H1 (cell line): ENCODE data around the gene MCEE. TPM values are rescaled to one million over a fixed set of nuclear protein-coding genes. Genes with fewer than 3 reads are reported as not detected.

Experiments
- CTCF ChIA-PET: fragments of 300-600 bp; sonication (Branson Sonifier 250); formaldehyde crosslinking; loops from one replicate; lab custom pipeline; 2021; ENCODE audit not compliant: partially characterized antibody; lab: Charles Lee
- POLR2A ChIA-PET: fragments of 300-600 bp; sonication (Branson Sonifier 250); formaldehyde crosslinking; loops from one replicate; lab custom pipeline; 2021; ENCODE audit warnings: inconsistent platforms; ENCODE audit not compliant: partially characterized antibody; lab: Charles Lee
- DNase-seq, 2 experiments: peaks; one replicate each; pipeline versions ENCODE4 v3.0.0 to v3.0.0-alpha.2; 2010 to 2022; ENCODE audit warnings: low spot score in 2 of 2, low read depth in 1 of 2, mixed read lengths in 1 of 2
- FAIRE-seq: peaks from 2 replicates; lab custom pipeline; 2011; peaks lifted over from hg19 to GRCh38; lab: Jason Lieb, UNC
- H2AFZ ChIP-seq: 2 replicates; pipeline ENCODE4 v1.8.1; 2012; ENCODE audit warnings: low read length, inconsistent platforms
- H2AK5ac ChIP-seq: 2 replicates; pipeline ENCODE4 v1.6.1; 2013; ENCODE audit warnings: low read depth, low read length
- H2BK120ac ChIP-seq: replicated peaks from 2 replicates; pipeline ENCODE3; 2013; ENCODE audit warnings: low read depth, low read length, inconsistent platforms
- H2BK12ac ChIP-seq: 2 replicates; pipeline ENCODE4 v1.6.1; 2013; ENCODE audit warnings: low read depth, low read length
- H2BK15ac ChIP-seq: 2 replicates; pipeline ENCODE4 v1.6.1; 2013; ENCODE audit warnings: low read length
- H2BK20ac ChIP-seq: 2 replicates; pipeline ENCODE4 v1.6.1; 2013; ENCODE audit warnings: low read length
- H2BK5ac ChIP-seq: 2 replicates; pipeline ENCODE4 v1.6.1; 2013; ENCODE audit warnings: low read depth, low read length
- H3K14ac ChIP-seq: 2 replicates; pipeline ENCODE4 v1.6.1; 2013; ENCODE audit warnings: inconsistent platforms; ENCODE audit not compliant: insufficient read length
- H3K18ac ChIP-seq: 2 replicates; pipeline ENCODE4 v1.6.1; 2013; ENCODE audit warnings: low read length; ENCODE audit errors: extremely low read depth
- H3K23ac ChIP-seq: 2 replicates; pipeline ENCODE4 v1.6.1; 2013; ENCODE audit warnings: inconsistent platforms; ENCODE audit not compliant: insufficient read length
- H3K23me2 ChIP-seq: 2 replicates; pipeline ENCODE4 v1.6.1; 2013; ENCODE audit warnings: low read depth, low read length
- H3K27ac ChIP-seq: 2 replicates; pipeline ENCODE4 v1.6.1; 2011; ENCODE audit warnings: low read depth, low read length, inconsistent platforms
- H3K27me3 ChIP-seq, 4 experiments: replicated peaks in 1 of 4; 1 replicate in 1 of 4; 2 replicates in 3 of 4; pipeline versions ENCODE4 v1.6.1 to v1.8.1; 2011 to 2013; ENCODE audit warnings: low read length in 3 of 4, mild to moderate bottlenecking in 3 of 4, inconsistent platforms in 2 of 4, mixed read lengths in 2 of 4, moderate library complexity in 1 of 4; ENCODE audit not compliant: control insufficient read depth in 3 of 4, insufficient read depth in 3 of 4; ENCODE audit errors: extremely low read depth in 1 of 4
- H3K36me3 ChIP-seq, 4 experiments: 2 replicates each; pipeline versions ENCODE4 v1.6.1 to v1.8.1; 2011 to 2013; ENCODE audit warnings: mild to moderate bottlenecking in 4 of 4, low read length in 3 of 4, moderate library complexity in 2 of 4, control low read depth in 1 of 4, inconsistent platforms in 1 of 4; ENCODE audit not compliant: insufficient read depth in 4 of 4, control insufficient read depth in 2 of 4
- H3K4ac ChIP-seq: replicated peaks from 2 replicates; pipeline ENCODE3; 2013; ENCODE audit warnings: low read length, low read depth, mixed read lengths, inconsistent platforms; ENCODE audit not compliant: insufficient read length
- H3K4me1 ChIP-seq, 4 experiments: replicated peaks in 1 of 4; 1 replicate in 1 of 4; 2 replicates in 3 of 4; pipeline versions ENCODE4 v1.6.1 to v1.8.1; 2011 to 2013; ENCODE audit warnings: low read length in 3 of 4, inconsistent platforms in 2 of 4, mixed read lengths in 1 of 4; ENCODE audit not compliant: insufficient read depth in 4 of 4, control insufficient read depth in 3 of 4
- H3K4me2 ChIP-seq, 2 experiments: 2 replicates each; pipeline versions ENCODE4 v1.6.1 to v1.8.1; 2011 to 2013; ENCODE audit warnings: low read depth in 2 of 2, low read length in 2 of 2, control low read depth in 1 of 2, inconsistent platforms in 1 of 2, mild to moderate bottlenecking in 1 of 2; ENCODE audit not compliant: insufficient read depth in 1 of 2
- H3K4me3 ChIP-seq, 4 experiments: fragments of 200-600, 300-600 bp in 1 of 4; sonication (generic), shearing (Covaris generic), sonication (Bioruptor Twin) in 1 of 4; 2 replicates each; pipeline versions ENCODE4 v1.5.1 to v1.8.1; 2011 to 2016; ENCODE audit warnings: low read length in 4 of 4, low read depth in 3 of 4, control low read depth in 2 of 4, inconsistent platforms in 2 of 4, mild to moderate bottlenecking in 2 of 4, mixed read lengths in 1 of 4, moderate library complexity in 1 of 4; ENCODE audit not compliant: insufficient read depth in 2 of 4; ENCODE audit errors: extremely low read depth in 1 of 4
- H3K56ac ChIP-seq: replicated peaks from 2 replicates; pipeline ENCODE3; 2013; ENCODE audit warnings: low read depth, mild to moderate bottlenecking, mixed read lengths, low read length, inconsistent platforms; ENCODE audit not compliant: insufficient read length
- H3K79me1 ChIP-seq: 2 replicates; pipeline ENCODE4 v1.6.1; 2013; ENCODE audit warnings: low read depth, low read length, control low read depth
- H3K79me2 ChIP-seq, 2 experiments: 2 replicates each; pipeline versions ENCODE4 v1.6.1 to v1.8.1; 2012 to 2013; ENCODE audit warnings: low read length in 2 of 2, mild to moderate bottlenecking in 2 of 2, inconsistent platforms in 1 of 2; ENCODE audit not compliant: insufficient read depth in 2 of 2, control insufficient read depth in 1 of 2
- H3K9ac ChIP-seq, 4 experiments: replicated peaks in 1 of 4; 1 replicate in 1 of 4; 2 replicates in 3 of 4; pipeline versions ENCODE4 v1.6.1 to v1.8.1; 2011 to 2013; ENCODE audit warnings: low read depth in 3 of 4, low read length in 3 of 4, control low read depth in 2 of 4, mild to moderate bottlenecking in 2 of 4, moderate library complexity in 2 of 4, inconsistent platforms in 1 of 4; ENCODE audit errors: extremely low read depth in 1 of 4
- H3K9me3 ChIP-seq, 2 experiments: 2 replicates each; pipeline versions ENCODE4 v1.6.1 to v1.8.1; 2012 to 2013; ENCODE audit warnings: mild to moderate bottlenecking in 2 of 2, moderate library complexity in 2 of 2, control low read depth in 1 of 2, inconsistent platforms in 1 of 2, low read depth in 1 of 2, low read length in 1 of 2, mixed read lengths in 1 of 2; ENCODE audit not compliant: insufficient read depth in 2 of 2
- H4K20me1 ChIP-seq, 2 experiments: replicated peaks in 1 of 2; 2 replicates each; pipeline versions ENCODE3 to v1.8.1; 2011 to 2013; ENCODE audit warnings: inconsistent platforms in 2 of 2, low read length in 2 of 2, mild to moderate bottlenecking in 1 of 2; ENCODE audit not compliant: insufficient read depth in 2 of 2, control insufficient read depth in 1 of 2
- H4K5ac ChIP-seq: 2 replicates; pipeline ENCODE4 v1.6.1; 2013; ENCODE audit warnings: low read length, low read depth, mixed read lengths, inconsistent platforms; ENCODE audit not compliant: insufficient read length
- H4K8ac ChIP-seq: 2 replicates; pipeline ENCODE4 v1.8.0; 2013; ENCODE audit warnings: mild to moderate bottlenecking, moderate library complexity, low read length, inconsistent platforms; ENCODE audit not compliant: insufficient read depth; ENCODE audit errors: extremely low read depth
- H4K91ac ChIP-seq: replicated peaks from 2 replicates; pipeline ENCODE3; 2013; ENCODE audit warnings: low read length, mixed read lengths, inconsistent platforms; ENCODE audit not compliant: insufficient read length
- CBX8 ChIP-seq: fragments of 300-800, 300-1000 bp; sonication (generic); IDR thresholded peaks from 2 replicates; pipeline ENCODE4 v1.7.1; 2016; ENCODE audit warnings: low read depth, low read length, borderline replicate concordance
- FOSL1 ChIP-seq: IDR thresholded peaks from 2 replicates; pipeline ENCODE4 v1.6.1; 2011; ENCODE audit warnings: mild to moderate bottlenecking, low read depth, low read length, moderate library complexity; ENCODE audit not compliant: insufficient read depth
- GTF2F1 ChIP-seq: IDR thresholded peaks from 2 replicates; pipeline ENCODE4 v1.6.1; 2012; ENCODE audit warnings: low read depth, low read length, improper control_type of control experiment, borderline replicate concordance
- KDM5A ChIP-seq: fragments of 200-600 bp; IDR thresholded peaks from 2 replicates; pipeline ENCODE4 v1.7.1; 2012; ENCODE audit warnings: mild to moderate bottlenecking, low read length, inconsistent platforms, mixed read lengths
- ZNF274 ChIP-seq: IDR thresholded peaks from 2 replicates; pipeline ENCODE4 v1.7.0; 2012; ENCODE audit warnings: low read length, borderline replicate concordance; ENCODE audit errors: extremely low read depth
- WGBS, 2 experiments: shearing (Covaris generic) in 1 of 2; methylation state at CpG; one replicate each; pipeline versions ENCODE4 v1.1.6 to v1.1.7; 2013 to 2015; ENCODE audit warnings: low lambda C conversion rate in 2 of 2, mixed read lengths in 2 of 2, inconsistent platforms in 1 of 2, low coverage in 1 of 2, missing lambda C conversion rate in 1 of 2; ENCODE audit not compliant: insufficient replicate concordance in 2 of 2, insufficient coverage in 1 of 2, insufficient read length in 1 of 2; ENCODE audit errors: extremely low coverage in 1 of 2, missing lambda C conversion rate in 1 of 2; 5-methylcytosine and 5-hydroxymethylcytosine counted together
- polyA plus RNA-seq, 7 experiments: library from polyadenylated mRNA; depleted of rRNA in 3 of 7; stranded (reverse) in 5 of 7; unstranded in 2 of 7; fragments of >200 nt in 5 of 7; fragments of 200-250 nt in 2 of 7; gene quantifications; 1 replicate in 5 of 7; 2 replicates in 1 of 7; 4 replicates in 1 of 7; pipeline versions ENCODE4 v1.2.1 to v1.2.3, GENCODE V29; 2011 to 2013; ENCODE audit warnings: missing spikeins in 2 of 7, mixed read lengths in 2 of 7
- total RNA-seq: library from RNA; stranded (reverse); fragmentation: NEBNext Ultra II Directional; extraction: Animal tissue kit (Norgen Biotek cat#: 25700); gene quantifications from 2 replicates; pipeline ENCODE4 v1.2.1, GENCODE V29; 2021

Gene MCEE
- total and polyA plus RNA-seq, 2 of the 8 experiments (the other 6 are each of a cell fraction or from before 2014, with no cell fraction given): 7.3 to 14.1 TPM

- Histone ChIP-seq H3K79me2 (peaks cover 0 to 10% of the 10 kb centered on the region in 2 experiments; a peak in 2 of 4 replicates), H3K18ac (no peak overlapping the region), H4K20me1 (peaks cover 4 to 5% of the 10 kb centered on the region in 2 experiments), H2AFZ (no peak overlapping the region), H3K36me3 (peaks cover 2 to 6% (median 5%) of the 10 kb centered on the region in 4 experiments; a peak in 5 of 8 replicates), H4K91ac (no peak overlapping the region), H2BK12ac (no peak overlapping the region), H3K23ac (no peak overlapping the region), H2BK15ac (no peak overlapping the region), H3K4me1 (no peaks in the 10 kb centered on the region; a peak in 1 of 7 replicates), H3K9me3 (no peaks in the 10 kb centered on the region), H3K27me3 (no peaks in the 10 kb centered on the region), H3K14ac (no peak overlapping the region), H2AK5ac (no peak overlapping the region), H4K8ac (no peak overlapping the region), H4K5ac (no peak overlapping the region), H3K56ac (no peak overlapping the region), H3K4me3 (no peak overlapping the region), H3K9ac (no peak overlapping the region), H2BK20ac (no peak overlapping the region), H3K27ac (no peak overlapping the region), H3K23me2 (no peaks in the 10 kb centered on the region), H3K4ac (no peak overlapping the region), H2BK5ac (no peak overlapping the region), H3K4me2 (no peak overlapping the region), H3K79me1 (no peaks in the 10 kb centered on the region), H2BK120ac (no peak overlapping the region)
- FAIRE-seq: no peak
- POLR2A ChIA-PET: interaction anchor here (1.7 to 4.2 kb wide), 3 partner anchors 7 to 25 kb away, joined by 4 to 17 read pairs (median 6); partner anchors contain the start of genes MCEE and MPHOSPH10
- CTCF ChIA-PET: interaction anchor here (1.0 to 1.7 kb wide), 3 partner anchors 16 to 23 kb away, joined by 4 to 5 read pairs (median 5); no protein-coding TSS in a partner anchor
- no peak for DNase-seq
- 94% methylated on average over 7 of the region's 7 CpGs; no CpG with 5 or more reads in 1 of the 2 experiments for WGBS, 2 experiments
- TF ChIP-seq GTF2F1: no peak
- TF ChIP-seq KDM5A: no peak
- no peak for TF ChIP-seq ZNF274
- TF ChIP-seq CBX8: no peak
- no peak for TF ChIP-seq FOSL1
Measured at GRCh38 chr2:71122387-71123298, 7.4 kb downstream of the MCEE start.
